ENCODE results near the gene SLC6A11.

Gene SLC6A11

GRCh38 chr3:10933805-10934481, 117.9 kb downstream of the SLC6A11 start:
- DNase-seq = no peak

- DNase-seq = no peak
Measured at GRCh38 chr3:10935028-10935427, 119.0 kb downstream of the SLC6A11 start.

- no peak for DNase-seq
Measured at GRCh38 chr3:10935846-10936631, 120.0 kb downstream of the SLC6A11 start.

GRCh38 chr3:10936686-10937085, 120.7 kb downstream of the SLC6A11 start:
- DNase-seq = no peak

GRCh38 chr3:10937141-10937825, 121.3 kb downstream of the SLC6A11 start:
- DNase-seq = no peak

- no peak for DNase-seq
Measured at GRCh38 chr3:10939556-10939955, 123.5 kb downstream of the SLC6A11 start.

- DNase-seq = no peak
Measured at GRCh38 chr3:10940106-10940505, 124.1 kb downstream of the SLC6A11 start.

GRCh38 chr3:10941972-10942371, 125.9 kb downstream of the SLC6A11 start:
- no peak for DNase-seq

- DNase-seq = no peak
Measured at GRCh38 chr3:10942690-10943205, 126.7 kb downstream of the SLC6A11 start.

- no peak for DNase-seq
Measured at GRCh38 chr3:10944866-10945265, 128.8 kb downstream of the SLC6A11 start.

GRCh38 chr3:10945683-10946287, 129.8 kb downstream of the SLC6A11 start:
- DNase-seq = peak; percentile 31

- DNase-seq = no peak
Measured at GRCh38 chr3:10946526-10946925, 130.5 kb downstream of the SLC6A11 start.

GRCh38 chr3:10948326-10948725, 132.3 kb downstream of the SLC6A11 start:
- DNase-seq = no peak

GRCh38 chr3:10949197-10949596, 133.2 kb downstream of the SLC6A11 start:
- DNase-seq = no peak

GRCh38 chr3:10950476-10951294, 134.7 kb downstream of the SLC6A11 start:
- DNase-seq = no peak

GRCh38 chr3:10951295-10951926, 135.4 kb downstream of the SLC6A11 start:
- no peak for DNase-seq

GRCh38 chr3:10952525-10952924, 136.5 kb downstream of the SLC6A11 start:
- DNase-seq = no peak

GRCh38 chr3:10954740-10955139, 138.7 kb downstream of the SLC6A11 start:
- DNase-seq = no peak

- no peak for DNase-seq
Measured at GRCh38 chr3:10955711-10956453, 139.9 kb downstream of the SLC6A11 start.

- no peak for DNase-seq
Measured at GRCh38 chr3:10956531-10956930, 140.5 kb downstream of the SLC6A11 start.

GRCh38 chr3:10956986-10957385, 141.0 kb downstream of the SLC6A11 start:
- DNase-seq = no peak

Measured in activated gamma-delta T cell treated with Interleukin-2 at 50 U/mL for 16 hours (primary cell).